Adrenal gland (tissue), 19 donors: ENCODE measurements around the gene IKBIP. TPM values are rescaled to one million over a fixed set of nuclear protein-coding genes. Genes with fewer than 3 reads are reported as not detected.

Experiments
- DNase-seq, 7 donors: peaks; one replicate each; pipeline ENCODE4 v3.0.0-alpha.2; 2019 to 2020
- H3K27ac ChIP-seq, 5 donors: fragments of 200-600 bp; sonication (generic) in 4 of 5; 1 replicate in 3 of 5; 2 replicates in 2 of 5; pipeline versions ENCODE4 v1.5.1 to v1.8.0; 2016 to 2020; ENCODE audit warnings: mild to moderate bottlenecking in 1 of 5
- H3K27me3 ChIP-seq: fragments of 200-600 bp; 2 replicates; pipeline ENCODE4 v1.8.0; 2021
- H3K36me3 ChIP-seq, 2 donors: fragments of 200-600 bp; replicated peaks in 1 of 2; 1 replicate in 1 of 2; 2 replicates in 1 of 2; pipeline versions ENCODE4 v1.5.1 to v1.8.0; 2018 to 2022
- H3K4me1 ChIP-seq, 2 donors: fragments of 200-600 bp; replicated peaks in 1 of 2; 1 replicate in 1 of 2; 2 replicates in 1 of 2; pipeline versions ENCODE4 v1.5.1 to v1.8.0; 2018 to 2021
- H3K4me3 ChIP-seq, 4 donors: fragments of 200-600 bp; sonication (generic) in 3 of 4; one replicate each; pipeline ENCODE4 v1.5.1; 2016 to 2018
- H3K9me3 ChIP-seq, 3 donors: fragments of 200-600 bp; sonication (generic) in 1 of 3; replicated peaks in 1 of 3; 1 replicate in 2 of 3; 2 replicates in 1 of 3; pipeline versions ENCODE4 v1.5.1 to v1.8.0; 2016 to 2021
- CTCF ChIP-seq, 6 experiments: fragments of 450-650 bp in 4 of 6; fragments of 200-600 bp in 2 of 6; sonication (generic) in 1 of 6; IDR thresholded peaks; 1 replicate in 5 of 6; 2 replicates in 1 of 6; pipeline versions ENCODE4 v1.5.1 to v1.8.0; 2016 to 2021; ENCODE audit warnings: antibody characterized with exemption in 6 of 6, mild to moderate bottlenecking in 2 of 6, moderate library complexity in 1 of 6
- POLR2A ChIP-seq, 2 donors: fragments of 450-650 bp; IDR thresholded peaks; one replicate each; pipeline ENCODE4 v1.6.1; 2017; ENCODE audit warnings: antibody characterized with exemption in 2 of 2, mild to moderate bottlenecking in 2 of 2, moderate library complexity in 1 of 2
- WGBS, 4 donors: extraction: QIAGEN DNeasy Blood & Tissue Kit in 2 of 4; methylation state at CpG; one replicate each; pipeline versions ENCODE4 v1.1.5 to v1.1.7; 2013 to 2017; 5-methylcytosine and 5-hydroxymethylcytosine counted together
- intact Hi-C, 2 donors: fragments of 100-400 bp; cut with DNase I; formaldehyde crosslinking; loops; one replicate each; pipeline versions ENCODE4 v1.14.1 to v1.15.0; 2022 to 2023
- long read RNA-seq, 10 donors: library from polyadenylated mRNA in 3 of 10; unstranded in 2 of 10; stranded (forward) in 1 of 10; transcript quantifications; one replicate each; pipeline ENCODE4 v2.0.0 and lab custom pipeline, GENCODE V29; 2021 to 2026
- polyA plus RNA-seq, 3 donors: library from polyadenylated mRNA; stranded (reverse); fragments of 200-250 nt in 2 of 3; fragments of 350-450 nt in 1 of 3; fragmentation: Illumina TruSeq in 1 of 3; extraction: RNeasy Lipid Tissue Mini Kit (QIAGEN cat#74804) in 1 of 3; gene quantifications; one replicate each; pipeline ENCODE4 v1.2.3, GENCODE V29; 2013 to 2014
- total RNA-seq, 9 donors: library from RNA; depleted of rRNA in 4 of 9; stranded (reverse); fragments of >200 nt in 4 of 9; fragments of 120-200 nt in 1 of 9; fragmentation: NEBNext Ultra II Directional in 1 of 9; extraction: Animal tissue kit (Norgen Biotek cat#: 25700) in 1 of 9; gene quantifications; one replicate each; pipeline versions ENCODE4 v1.1.0 to v1.2.4, GENCODE V29; 2013 to 2023
- donor health status: healthy with polysubstance abuse.
- donor health status: Bipolar disorder and iron deficiency.
- donor health status: DM: yes; HTN: yes; CAD: no.
- donor health status: DM: no; HTN: no; CAD: no.
- donor health status: DM: no; HTN: no; CAD: no.
- donor health status: DM: yes; HTN: yes; CAD: no.

Gene IKBIP
- total RNA-seq (10 to 100 TPM in 8 of 9 donors, 1 to 10 TPM in 1; 7.2 to 22.9 (median 12.2) TPM), polyA plus RNA-seq (10 to 100 TPM; 13.6 to 15.2 (median 14.8) TPM)
- long read RNA-seq, donor 1, transcript IKBIP-202 (3 exons, 1,645 nt): major isoform, 7 of 14 reads
- long read RNA-seq, donor 1, partial matches to known transcripts: 0 of 14 reads
- long read RNA-seq, donor 1, other reads (novel, unspliced or antisense): 0 of 14 reads
- long read RNA-seq, donor 2, partial matches to known transcripts: 0 of 11 reads
- long read RNA-seq, donor 2, other reads (novel, unspliced or antisense): 0 of 11 reads
- long read RNA-seq, donor 3, transcript IKBIP-202 (3 exons, 1,645 nt): major isoform, 7 of 18 reads
- long read RNA-seq, donor 3, transcript IKBIP-201 (3 exons, 3,189 nt): major isoform, 7 of 18 reads
- long read RNA-seq, donor 3, partial matches to known transcripts: 0 of 18 reads
- long read RNA-seq, donor 3, other reads (novel, unspliced or antisense): 0 of 18 reads
- long read RNA-seq, donor 4, partial matches to known transcripts: 1 of 3 reads
- long read RNA-seq, donor 4, other reads (novel, unspliced or antisense): 0 of 3 reads
- long read RNA-seq, donor 5, transcript IKBIP-201 (3 exons, 3,189 nt): major isoform, 8 of 15 reads
- long read RNA-seq, donor 5, partial matches to known transcripts: 2 of 15 reads
- long read RNA-seq, donor 5, other reads (novel, unspliced or antisense): 1 of 15 reads
- long read RNA-seq, donor 6, partial matches to known transcripts: 0 of 1 reads
- long read RNA-seq, donor 6, other reads (novel, unspliced or antisense): 1 of 1 reads
- long read RNA-seq, donor 7, partial matches to known transcripts: 0 of 7 reads
- long read RNA-seq, donor 7, other reads (novel, unspliced or antisense): 0 of 7 reads
- long read RNA-seq, donor 8, transcript IKBIP-201 (3 exons, 3,189 nt): major isoform, 13 of 29 reads
- long read RNA-seq, donor 8, transcript IKBIP-202 (3 exons, 1,645 nt): minor isoform, 12 of 29 reads
- long read RNA-seq, donor 8, partial matches to known transcripts: 0 of 29 reads
- long read RNA-seq, donor 8, other reads (novel, unspliced or antisense): 0 of 29 reads
- long read RNA-seq, donor 9, transcript IKBIP-202 (3 exons, 1,645 nt): major isoform, 7 of 9 reads
- long read RNA-seq, donor 9, partial matches to known transcripts: 0 of 9 reads
- long read RNA-seq, donor 9, other reads (novel, unspliced or antisense): 0 of 9 reads
- long read RNA-seq, donor 10, partial matches to known transcripts: 0 of 6 reads
- long read RNA-seq, donor 10, other reads (novel, unspliced or antisense): 0 of 6 reads

GRCh38 chr12:98644712-98645571 is at the start of gene IKBIP, which contains the start of gene APAF1:
Gene IKBIP (minus strand): TSS chr12:98644788. CDS start chr12:98644701, 87 bp downstream.
Gene APAF1 (plus strand): TSS chr12:98645290. CDS start chr12:98648360, 3,070 bp downstream.
- Histone ChIP-seq H3K36me3 (peaks cover 0 to 12% of the 10 kb centered on the region in 2 donors), H3K9me3 (no peaks in the 10 kb centered on the region), H3K27ac (peak within 1 kb of the TSS; percentile 33 to 84 (median 74)), H3K4me1 (peaks cover 10 to 12% of the 10 kb centered on the region in 2 donors), H3K27me3 (no peaks in the 10 kb centered on the region), H3K4me3 (peak within 1 kb of the TSS; percentile 50 to 88 (median 69))
- intact Hi-C loops: loop anchor here (10.0 kb wide), 1 partner anchor 50 kb away; the partner anchor contains the start of gene SLC25A3 (in 2 of the 2)
- TF ChIP-seq CTCF (IDR thresholded peaks at IDR 0.05): no peak
- TF ChIP-seq POLR2A (IDR thresholded peaks at IDR 0.05): peak; percentile 63 to 91
- 0 to 1% (median 1%) methylated on average over 13 to 91 of the region's 91 CpGs for WGBS, 4 donors
- DNase-seq: peak; percentile 96 to 98 (median 97)

GRCh38 chr12:98691351-98691750 is 46.8 kb upstream of the IKBIP start:
- TF ChIP-seq POLR2A (IDR thresholded peaks at IDR 0.05): no peak
- TF ChIP-seq CTCF (IDR thresholded peaks at IDR 0.05): no peak
- Histone ChIP-seq H3K4me1 (no peaks in the 10 kb centered on the region), H3K4me3 (no peak overlapping the region), H3K9me3 (no peaks in the 10 kb centered on the region), H3K27me3 (no peaks in the 10 kb centered on the region), H3K36me3 (no peaks in the 10 kb centered on the region), H3K27ac (no peak overlapping the region)
- DNase-seq: no peak
- intact Hi-C loops: loop anchor here in 1 of 2 donors (10.0 kb wide), 1 partner anchor 313 kb away; no protein-coding TSS in a partner anchor

- intact Hi-C loops: no loop called here
- Histone ChIP-seq H3K36me3 (peaks cover 0 to 20% of the 10 kb centered on the region in 2 donors), H3K4me1 (no peaks in the 10 kb centered on the region), H3K4me3 (no peak overlapping the region), H3K27ac (no peak overlapping the region), H3K9me3 (no peaks in the 10 kb centered on the region), H3K27me3 (no peaks in the 10 kb centered on the region)
- 81 to 88% (median 84%) methylated on average over 2 of the region's 2 CpGs for WGBS, 4 donors
- DNase-seq: no peak
- TF ChIP-seq CTCF (IDR thresholded peaks at IDR 0.05) (no peak), POLR2A (IDR thresholded peaks at IDR 0.05) (no peak)
Observed at GRCh38 chr12:98686603-98687002, 42.0 kb upstream of the IKBIP start.
